CD4-positive, alpha-beta T cell treated with Interleukin-17A for 1 hour (primary cell): ENCODE results near the gene AURKAIP1.

Experiments used
- DNase-seq: peaks from one replicate; pipeline ENCODE4 v3.0.0-alpha.2; 2020

AURKAIP1 gene

DNA sequence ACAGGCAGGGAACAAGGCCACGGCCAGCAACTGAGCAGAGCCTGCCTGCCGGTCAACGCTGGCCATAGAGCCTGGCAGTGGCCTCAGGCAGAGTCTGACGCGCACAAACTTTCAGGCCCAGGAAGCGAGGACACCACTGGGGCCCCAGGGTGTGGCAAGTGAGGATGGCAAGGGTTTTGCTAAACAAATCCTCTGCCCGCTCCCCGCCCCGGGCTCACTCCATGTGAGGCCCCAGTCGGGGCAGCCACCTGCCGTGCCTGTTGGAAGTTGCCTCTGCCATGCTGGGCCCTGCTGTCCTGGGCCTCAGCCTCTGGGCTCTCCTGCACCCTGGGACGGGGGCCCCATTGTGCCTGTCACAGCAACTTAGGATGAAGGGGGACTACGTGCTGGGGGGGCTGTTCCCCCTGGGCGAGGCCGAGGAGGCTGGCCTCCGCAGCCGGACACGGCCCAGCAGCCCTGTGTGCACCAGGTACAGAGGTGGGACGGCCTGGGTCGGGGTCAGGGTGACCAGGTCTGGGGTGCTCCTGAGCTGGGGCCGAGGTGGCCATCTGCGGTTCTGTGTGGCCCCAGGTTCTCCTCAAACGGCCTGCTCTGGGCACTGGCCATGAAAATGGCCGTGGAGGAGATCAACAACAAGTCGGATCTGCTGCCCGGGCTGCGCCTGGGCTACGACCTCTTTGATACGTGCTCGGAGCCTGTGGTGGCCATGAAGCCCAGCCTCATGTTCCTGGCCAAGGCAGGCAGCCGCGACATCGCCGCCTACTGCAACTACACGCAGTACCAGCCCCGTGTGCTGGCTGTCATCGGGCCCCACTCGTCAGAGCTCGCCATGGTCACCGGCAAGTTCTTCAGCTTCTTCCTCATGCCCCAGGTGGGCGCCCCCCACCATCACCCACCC lies 43.7 kb downstream of the AURKAIP1 start, which contains the start of gene TAS1R3:
TSS of gene TAS1R3 (plus strand) at position 213 of the 898 bp plus-strand sequence. CDS start at position 279, 66 bp downstream.
- no peak for DNase-seq

DNA sequence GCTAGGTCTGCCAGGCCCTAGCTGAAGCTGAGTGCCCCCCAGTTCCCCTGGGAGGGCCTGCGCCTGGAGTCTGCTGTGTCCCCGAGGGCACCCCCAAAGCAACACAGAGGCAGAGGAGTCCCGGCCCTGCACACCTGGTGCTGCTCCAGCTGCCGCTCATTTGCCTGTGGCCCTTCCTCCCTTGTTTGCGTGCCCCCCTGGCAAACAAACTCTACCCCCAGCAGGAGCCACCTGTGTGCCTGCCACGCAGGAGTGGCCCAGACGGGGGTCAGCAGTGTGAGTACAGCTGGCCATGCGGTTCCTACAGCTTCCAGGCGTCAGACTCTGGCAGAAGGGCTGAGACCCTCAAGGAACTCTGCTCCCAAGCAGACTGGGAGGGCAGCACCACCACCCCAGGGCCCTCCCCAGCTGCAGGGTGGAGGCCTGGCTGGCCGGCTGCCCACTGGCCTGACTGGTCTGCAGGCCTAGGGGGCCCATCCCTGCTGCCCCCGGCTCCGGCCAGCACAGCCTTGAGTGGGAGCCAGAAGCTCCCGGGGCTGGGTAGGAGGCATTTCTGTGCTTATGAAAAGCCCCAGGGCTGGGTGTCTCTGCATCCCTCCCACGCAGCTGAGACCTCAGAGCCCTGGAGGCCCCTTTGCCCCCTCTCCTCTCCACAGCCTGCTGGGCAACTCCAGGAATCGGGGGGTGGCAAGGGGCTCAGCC lies 44.5 kb downstream of the AURKAIP1 start:
- no peak for DNase-seq

- no peak for DNase-seq
These were observed 45.5 kb downstream of the AURKAIP1 start for GRCh38 chr1:1329304-1330210.

GRCh38 chr1:1328254-1328653 lies 46.8 kb downstream of the AURKAIP1 start:
- DNase-seq, result no peak

GRCh38 chr1:1327291-1327690 lies 47.7 kb downstream of the AURKAIP1 start:
- DNase-seq, result no peak

DNA sequence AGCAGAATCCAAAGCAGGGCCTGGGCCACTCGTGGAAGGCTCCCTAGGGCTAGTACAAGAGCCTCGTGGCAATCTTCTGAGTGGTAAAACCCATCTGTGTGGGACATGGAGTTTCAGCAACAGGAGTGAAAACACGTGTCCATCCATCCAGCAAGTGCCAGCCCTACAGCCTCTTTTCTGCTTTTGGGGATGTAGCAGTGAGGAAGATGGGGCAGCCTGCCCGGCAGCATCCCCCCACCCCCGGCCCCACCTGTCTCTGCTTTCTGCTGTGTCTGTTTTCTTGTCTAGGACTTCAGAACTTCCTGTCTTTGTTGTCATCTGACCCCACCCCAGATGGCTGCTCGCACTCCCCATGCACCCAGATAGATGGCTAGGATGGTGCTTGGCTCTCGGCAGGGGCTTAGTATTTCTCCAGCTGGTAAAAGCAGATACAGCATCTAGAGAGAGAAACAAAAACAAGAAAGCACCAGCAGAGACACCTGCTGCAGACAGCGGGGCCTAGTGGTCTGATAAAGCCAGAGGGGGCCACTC lies 48.9 kb downstream of the AURKAIP1 start:
- no peak for DNase-seq

GRCh38 chr1:1325288-1326074 lies 49.5 kb downstream of the AURKAIP1 start:
- no peak for DNase-seq

DNA sequence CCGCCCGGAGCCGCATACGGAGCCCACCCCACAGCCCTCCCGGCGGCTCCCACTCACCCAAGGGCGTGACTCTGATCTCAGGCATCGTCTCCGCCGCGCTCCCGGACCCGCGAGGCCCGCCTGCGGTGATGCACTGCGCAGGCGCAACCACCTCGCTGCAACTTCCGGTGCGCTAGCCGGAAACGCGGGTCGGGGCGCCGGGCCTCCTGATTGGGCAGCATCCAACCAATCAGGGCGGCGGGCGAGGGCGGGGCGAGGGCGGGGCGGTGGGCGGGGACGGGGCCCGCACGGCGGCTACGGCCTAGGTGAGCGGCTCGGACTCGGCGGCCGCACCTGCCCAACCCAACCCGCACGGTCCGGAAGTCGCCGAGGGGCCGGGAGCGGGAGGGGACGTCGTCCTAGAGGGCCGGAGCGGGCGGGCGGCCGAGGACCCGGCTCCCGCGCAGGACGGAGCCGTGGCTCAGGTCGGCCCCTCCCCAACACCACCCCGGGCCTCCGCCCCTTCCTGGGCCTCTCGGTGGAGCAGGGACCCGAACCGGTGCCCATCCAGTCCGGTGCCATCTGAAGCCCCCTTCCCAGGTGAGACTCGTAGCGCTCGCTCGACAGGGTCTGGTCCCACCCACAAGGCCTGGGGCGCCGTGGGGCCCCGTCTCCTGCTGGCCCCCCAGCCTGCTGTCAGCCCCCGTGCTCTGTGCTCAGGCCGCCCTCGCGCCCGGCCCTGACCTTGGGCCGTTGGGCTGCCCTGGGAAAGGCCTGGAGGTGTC lies 50.3 kb downstream of the AURKAIP1 start, which contains the start of the genes CPTP and INTS11:
TSS of gene CPTP (plus strand) at position 279 of the 764 bp plus-strand sequence. CDS start 2,109 bp downstream, outside the sequence.
TSS of gene INTS11 (minus strand) at position 137 of the 764 bp plus-strand sequence. CDS start at position 85, 52 bp downstream.
- DNase-seq, result peak; percentile 95

DNA sequence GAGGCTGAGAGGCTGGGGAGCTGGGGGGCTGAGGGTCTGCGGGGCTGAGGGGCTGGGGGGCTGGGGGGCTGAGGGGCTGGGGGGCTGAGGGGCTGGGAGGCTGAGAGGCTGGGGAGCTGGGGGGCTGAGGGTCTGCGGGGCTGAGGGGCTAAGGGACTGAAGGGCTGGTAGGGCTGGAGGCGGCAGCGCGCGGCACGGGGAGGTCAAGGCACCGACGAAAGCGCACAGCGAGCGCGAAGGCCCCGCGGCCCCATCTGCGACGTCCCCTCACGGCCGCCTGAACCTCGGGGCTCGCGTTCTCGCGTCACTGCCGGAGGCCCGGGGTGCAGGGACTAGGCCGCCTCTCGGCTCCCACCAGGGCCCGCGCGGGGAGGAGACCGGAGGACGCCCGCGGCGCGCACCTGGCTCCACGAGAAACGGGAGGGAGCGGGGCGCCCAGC lies 50.9 kb downstream of the AURKAIP1 start:
- DNase-seq, result no peak
